ENCODE results near the gene AGR3. TPM values are rescaled to one million over a fixed set of nuclear protein-coding genes. Genes with fewer than 3 reads are reported as not detected.

The AGR3 gene
- total and polyA plus RNA-seq, 2 donors (not counting 3 experiments of a cell fraction or from before 2014, with no cell fraction given) = not detected

- TF ChIP-seq, protein P1, sequence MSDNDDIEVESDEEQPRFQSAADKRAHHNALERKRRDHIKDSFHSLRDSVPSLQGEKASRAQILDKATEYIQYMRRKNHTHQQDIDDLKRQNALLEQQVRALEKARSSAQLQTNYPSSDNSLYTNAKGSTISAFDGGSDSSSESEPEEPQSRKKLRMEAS (IDR thresholded peaks at IDR 0.05; ENCODE audit: insufficient read depth, insufficient read length) = no peak
- no peak for TF ChIP-seq MYC (IDR thresholded peaks at IDR 0.05; ENCODE audit: low read depth, low read length)
- no peak for TF ChIP-seq POLR2AphosphoS5 (IDR thresholded peaks at IDR 0.05; ENCODE audit: insufficient read depth, low read depth, low read length)
- TF ChIP-seq POLR2A (IDR thresholded peaks at IDR 0.05; ENCODE audit: low read depth, low read length) = no peak
- TF ChIP-seq EZH2 (IDR thresholded peaks at IDR 0.05; ENCODE audit: borderline replicate concordance, low read depth, low read length, severe bottlenecking) = no peak
- no peak for TF ChIP-seq JUN (IDR thresholded peaks at IDR 0.05; ENCODE audit: borderline replicate concordance, insufficient read depth, insufficient read length, low read depth)
- TF ChIP-seq GATA2 (IDR thresholded peaks at IDR 0.05; ENCODE audit: insufficient read depth, insufficient read length, low read depth, low read length) = no peak
- TF ChIP-seq FOS (IDR thresholded peaks at IDR 0.05; ENCODE audit: borderline replicate concordance, insufficient read depth, low read length) = no peak
- TF ChIP-seq, protein P2, sequence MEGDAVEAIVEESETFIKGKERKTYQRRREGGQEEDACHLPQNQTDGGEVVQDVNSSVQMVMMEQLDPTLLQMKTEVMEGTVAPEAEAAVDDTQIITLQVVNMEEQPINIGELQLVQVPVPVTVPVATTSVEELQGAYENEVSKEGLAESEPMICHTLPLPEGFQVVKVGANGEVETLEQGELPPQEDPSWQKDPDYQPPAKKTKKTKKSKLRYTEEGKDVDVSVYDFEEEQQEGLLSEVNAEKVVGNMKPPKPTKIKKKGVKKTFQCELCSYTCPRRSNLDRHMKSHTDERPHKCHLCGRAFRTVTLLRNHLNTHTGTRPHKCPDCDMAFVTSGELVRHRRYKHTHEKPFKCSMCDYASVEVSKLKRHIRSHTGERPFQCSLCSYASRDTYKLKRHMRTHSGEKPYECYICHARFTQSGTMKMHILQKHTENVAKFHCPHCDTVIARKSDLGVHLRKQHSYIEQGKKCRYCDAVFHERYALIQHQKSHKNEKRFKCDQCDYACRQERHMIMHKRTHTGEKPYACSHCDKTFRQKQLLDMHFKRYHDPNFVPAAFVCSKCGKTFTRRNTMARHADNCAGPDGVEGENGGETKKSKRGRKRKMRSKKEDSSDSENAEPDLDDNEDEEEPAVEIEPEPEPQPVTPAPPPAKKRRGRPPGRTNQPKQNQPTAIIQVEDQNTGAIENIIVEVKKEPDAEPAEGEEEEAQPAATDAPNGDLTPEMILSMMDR (IDR thresholded peaks at IDR 0.05; ENCODE audit: extremely low read depth in 1 of 2, insufficient read depth in 1 of 2, low read depth in 1 of 2, low read length in 2 of 2) = no peak
- H3K4me2 ChIP-seq (ENCODE audit: insufficient read depth, low read length) = no peak overlapping the region
- intact Hi-C loops (cut with micrococcal nuclease) = loop anchor here (1.0 to 5.0 kb wide), 3 partner anchors 57 to 607 kb away; no protein-coding TSS in a partner anchor
- no peak overlapping the region for H2AFZ ChIP-seq (ENCODE audit: low read depth, low read length)
- CTCF ChIA-PET = interaction anchor here (0.6 to 3.3 kb wide), 37 partner anchors 8 to 844 kb away, joined by 3 to 73 read pairs (median 4); partner anchors contain the start of gene AHR
- H3K36me3 ChIP-seq (ENCODE audit: control insufficient read depth in 2 of 2, extremely low read depth in 1 of 2, insufficient read depth in 2 of 2, low read length in 2 of 2) = no peaks in the 10 kb centered on the region
- H3K27ac ChIP-seq (ENCODE audit: insufficient read depth, low read depth, low read length) = no peak overlapping the region
- H4K20me1 ChIP-seq (replicated peaks; ENCODE audit: control insufficient read depth, extremely low read depth, insufficient read depth, low read length) = no peaks in the 10 kb centered on the region
- no peaks in the 10 kb centered on the region for H3K9me3 ChIP-seq (replicated peaks; ENCODE audit: control insufficient read depth, insufficient read depth, low read length)
- peaks cover 7% of the 10 kb centered on the region for H3K4me1 ChIP-seq (ENCODE audit: control insufficient read depth, extremely low read depth, insufficient read depth, low read length)
- no peak overlapping the region for H3K4me3 ChIP-seq (replicated peaks in 1 of 3; ENCODE audit: insufficient read depth in 1 of 3, low read depth in 1 of 3, low read length in 3 of 3)
- dilution Hi-C loops (cut with MboI; ENCODE audit: extremely low pct_ligation_motif_present, low sequenced_read_pairs) = no loop called here
- DNase-seq (ENCODE audit: low read depth, low spot score) (no peak), FAIRE-seq (no peak)
- H3K27me3 ChIP-seq (ENCODE audit: control insufficient read depth in 2 of 2, insufficient read depth in 2 of 2, low read length in 2 of 2) = no peaks in the 10 kb centered on the region
- no peaks in the 10 kb centered on the region for H3K9me1 ChIP-seq (replicated peaks; ENCODE audit: control insufficient read depth, extremely low read depth, insufficient read depth, low read length)
- no TSS peak for BruUV-seq (replicated peaks)
- H3K9ac ChIP-seq (replicated peaks; ENCODE audit: extremely low read depth, insufficient read depth, low read length) = no peak overlapping the region
- no peaks in the 10 kb centered on the region for H3K79me2 ChIP-seq (ENCODE audit: control insufficient read depth, insufficient read depth, low read length)
- POLR2A ChIA-PET = no interaction called here
Observed at GRCh38 chr7:16925609-16926008, 43.8 kb upstream of the AGR3 start.

Measured in endothelial cell of umbilical vein (primary cell).